ENCODE data around the gene ROM1. TPM values are rescaled to one million over a fixed set of nuclear protein-coding genes. Genes with fewer than 3 reads are reported as not detected.

ROM1 gene
- total and polyA plus RNA-seq, 5 donors: 6.1 to 7.9 (median 6.8) TPM

GRCh38 chr11:62601122-62601371, 12.0 kb upstream of the ROM1 start:
- ATAC-seq (peak; percentile 28 to 57), DNase-seq (peak in 2 of 3 donors; percentile 71 to 86)
- H3K27me3 ChIP-seq (ENCODE audit: control insufficient read depth, insufficient read depth): no peaks in the 10 kb centered on the region
- intact Hi-C loops (cut with DNase I): no loop called here
- WGBS: 0% methylated on average over 30 of the region's 30 CpGs
- H3K27ac ChIP-seq (ENCODE audit: low read length): peak overlapping the region; percentile 94
- H3K9me3 ChIP-seq (ENCODE audit: control insufficient read depth, low read length): no peaks in the 10 kb centered on the region
- peaks cover 2% of the 10 kb centered on the region for H3K4me1 ChIP-seq (ENCODE audit: control insufficient read depth, insufficient read depth, low read length)
- H3K4me3 ChIP-seq (ENCODE audit: low read length): peak overlapping the region; percentile 94

GRCh38 chr11:62601372-62602140, 11.5 kb upstream of the ROM1 start, which contains the start of gene MTA2:
Gene MTA2, minus strand, starts transcription at chr11:62601865. Its CDS starts 415 bp downstream, at chr11:62601450.
- WGBS: under 1% methylated on average over 83 of the region's 83 CpGs
- peak within 1 kb of the TSS; percentile 94 for H3K4me3 ChIP-seq (ENCODE audit: low read length)
- DNase-seq: peak; percentile 97 to 99 (median 99)
- ATAC-seq: peak; percentile 92
- H3K4me1 ChIP-seq (ENCODE audit: control insufficient read depth, insufficient read depth, low read length): peaks cover 2% of the 10 kb centered on the region
- no peaks in the 10 kb centered on the region for H3K9me3 ChIP-seq (ENCODE audit: control insufficient read depth, low read length)
- H3K27me3 ChIP-seq (ENCODE audit: control insufficient read depth, insufficient read depth): no peaks in the 10 kb centered on the region
- intact Hi-C loops (cut with DNase I): no loop called here
- H3K27ac ChIP-seq (ENCODE audit: low read length): peak within 1 kb of the TSS; percentile 94

- Histone ChIP-seq H3K4me1 (ENCODE audit: control insufficient read depth, insufficient read depth, low read length) (peaks cover 2% of the 10 kb centered on the region), H3K9me3 (ENCODE audit: control insufficient read depth, low read length) (no peaks in the 10 kb centered on the region), H3K4me3 (ENCODE audit: low read length) (peak overlapping the region; percentile 94), H3K27ac (ENCODE audit: low read length) (peak overlapping the region; percentile 86), H3K27me3 (ENCODE audit: control insufficient read depth, insufficient read depth) (no peaks in the 10 kb centered on the region)
- ATAC-seq (peak; percentile 52 to 67), DNase-seq (peak; percentile 71 to 90 (median 90))
- intact Hi-C loops (cut with DNase I): no loop called here
- 9% methylated on average over 96 of the region's 96 CpGs for WGBS
These were observed 10.7 kb upstream of the ROM1 start for GRCh38 chr11:62602141-62603071.

GRCh38 chr11:62603072-62603408, 10.0 kb upstream of the ROM1 start:
- intact Hi-C loops (cut with DNase I): no loop called here
- Histone ChIP-seq H3K27me3 (ENCODE audit: control insufficient read depth, insufficient read depth) (no peaks in the 10 kb centered on the region), H3K9me3 (ENCODE audit: control insufficient read depth, low read length) (no peaks in the 10 kb centered on the region), H3K4me1 (ENCODE audit: control insufficient read depth, insufficient read depth, low read length) (peaks cover 2% of the 10 kb centered on the region), H3K27ac (ENCODE audit: low read length) (no peak overlapping the region), H3K4me3 (ENCODE audit: low read length) (no peak overlapping the region)
- 48% methylated on average over 13 of the region's 13 CpGs for WGBS
- peak in 2 of 3 donors; percentile 53 to 73 for DNase-seq
- no peak for ATAC-seq

GRCh38 chr11:62603776-62604299, 9.2 kb upstream of the ROM1 start:
- H3K9me3 ChIP-seq (ENCODE audit: control insufficient read depth, low read length): no peaks in the 10 kb centered on the region
- no peak overlapping the region for H3K27ac ChIP-seq (ENCODE audit: low read length)
- H3K27me3 ChIP-seq (ENCODE audit: control insufficient read depth, insufficient read depth): no peaks in the 10 kb centered on the region
- peaks cover 2% of the 10 kb centered on the region for H3K4me1 ChIP-seq (ENCODE audit: control insufficient read depth, insufficient read depth, low read length)
- no peak overlapping the region for H3K4me3 ChIP-seq (ENCODE audit: low read length)
- no peak for ATAC-seq
- DNase-seq: peak in 1 of 3 donors; percentile 54
- intact Hi-C loops (cut with DNase I): no loop called here
- WGBS: 91% methylated on average over 8 of the region's 8 CpGs

GRCh38 chr11:62604460-62605120, 8.5 kb upstream of the ROM1 start:
- Histone ChIP-seq H3K4me1 (ENCODE audit: control insufficient read depth, insufficient read depth, low read length) (peaks cover 1% of the 10 kb centered on the region), H3K9me3 (ENCODE audit: control insufficient read depth, low read length) (no peaks in the 10 kb centered on the region), H3K27ac (ENCODE audit: low read length) (no peak overlapping the region), H3K27me3 (ENCODE audit: control insufficient read depth, insufficient read depth) (no peaks in the 10 kb centered on the region), H3K4me3 (ENCODE audit: low read length) (no peak overlapping the region)
- WGBS: 83% methylated on average over 13 of the region's 13 CpGs
- ATAC-seq (no peak), DNase-seq (peak in 2 of 3 donors; percentile 40 to 67)
- intact Hi-C loops (cut with DNase I): no loop called here

GRCh38 chr11:62605467-62605866, 7.6 kb upstream of the ROM1 start:
- Histone ChIP-seq H3K27me3 (ENCODE audit: control insufficient read depth, insufficient read depth) (no peaks in the 10 kb centered on the region), H3K4me1 (ENCODE audit: control insufficient read depth, insufficient read depth, low read length) (no peaks in the 10 kb centered on the region), H3K27ac (ENCODE audit: low read length) (no peak overlapping the region), H3K4me3 (ENCODE audit: low read length) (no peak overlapping the region), H3K9me3 (ENCODE audit: control insufficient read depth, low read length) (no peaks in the 10 kb centered on the region)
- 89% methylated on average over 6 of the region's 6 CpGs for WGBS
- ATAC-seq (no peak), DNase-seq (peak in 1 of 3 donors; percentile 37)
- intact Hi-C loops (cut with DNase I): no loop called here

- 92% methylated on average over 15 of the region's 15 CpGs for WGBS
- Histone ChIP-seq H3K27ac (ENCODE audit: low read length) (no peak overlapping the region), H3K27me3 (ENCODE audit: control insufficient read depth, insufficient read depth) (no peaks in the 10 kb centered on the region), H3K4me3 (ENCODE audit: low read length) (no peak overlapping the region), H3K4me1 (ENCODE audit: control insufficient read depth, insufficient read depth, low read length) (no peaks in the 10 kb centered on the region), H3K9me3 (ENCODE audit: control insufficient read depth, low read length) (no peaks in the 10 kb centered on the region)
- DNase-seq (peak in 2 of 3 donors; percentile 51 to 54), ATAC-seq (no peak)
- intact Hi-C loops (cut with DNase I): no loop called here
These were observed 7.2 kb upstream of the ROM1 start for GRCh38 chr11:62605902-62606301.

GRCh38 chr11:62607714-62608113, 5.3 kb upstream of the ROM1 start:
- no peaks in the 10 kb centered on the region for H3K4me1 ChIP-seq (ENCODE audit: control insufficient read depth, insufficient read depth, low read length)
- intact Hi-C loops (cut with DNase I): no loop called here
- H3K4me3 ChIP-seq (ENCODE audit: low read length): no peak overlapping the region
- no peaks in the 10 kb centered on the region for H3K27me3 ChIP-seq (ENCODE audit: control insufficient read depth, insufficient read depth)
- H3K9me3 ChIP-seq (ENCODE audit: control insufficient read depth, low read length): no peaks in the 10 kb centered on the region
- H3K27ac ChIP-seq (ENCODE audit: low read length): no peak overlapping the region
- 69% methylated on average over 4 of the region's 4 CpGs for WGBS
- DNase-seq (peak in 1 of 3 donors; percentile 44), ATAC-seq (no peak)

- no peaks in the 10 kb centered on the region for H3K9me3 ChIP-seq (ENCODE audit: control insufficient read depth, low read length)
- no peak overlapping the region for H3K27ac ChIP-seq (ENCODE audit: low read length)
- no peak overlapping the region for H3K4me3 ChIP-seq (ENCODE audit: low read length)
- H3K27me3 ChIP-seq (ENCODE audit: control insufficient read depth, insufficient read depth): no peaks in the 10 kb centered on the region
- ATAC-seq (no peak), DNase-seq (peak in 1 of 3 donors; percentile 9)
- no peaks in the 10 kb centered on the region for H3K4me1 ChIP-seq (ENCODE audit: control insufficient read depth, insufficient read depth, low read length)
- intact Hi-C loops (cut with DNase I): no loop called here
- WGBS: 92% methylated on average over 12 of the region's 12 CpGs
These were observed 4.3 kb upstream of the ROM1 start for GRCh38 chr11:62608776-62609175.

All from right cardiac atrium (tissue), 5 donors.